HG03521 (cell line): ENCODE data around the gene MCM3AP.
"Not testable (repeated sequence)": the region's sequence is repeated elsewhere in the genome, so short reads cannot be mapped to it uniquely, and the experiment has no call there.

Source experiments
- ATAC-seq: cut with Tn5 transposase; IDR thresholded peaks from one replicate; pipeline ENCODE4 v1.9.1; 2021; ENCODE audit warnings: mild to moderate bottlenecking, moderate library complexity; ENCODE audit not compliant: unreplicated experiment

The MCM3AP gene

GRCh38 chr21:46312949-46313348 lies 27.5 kb upstream of the MCM3AP start:
- no peak for ATAC-seq

DNA sequence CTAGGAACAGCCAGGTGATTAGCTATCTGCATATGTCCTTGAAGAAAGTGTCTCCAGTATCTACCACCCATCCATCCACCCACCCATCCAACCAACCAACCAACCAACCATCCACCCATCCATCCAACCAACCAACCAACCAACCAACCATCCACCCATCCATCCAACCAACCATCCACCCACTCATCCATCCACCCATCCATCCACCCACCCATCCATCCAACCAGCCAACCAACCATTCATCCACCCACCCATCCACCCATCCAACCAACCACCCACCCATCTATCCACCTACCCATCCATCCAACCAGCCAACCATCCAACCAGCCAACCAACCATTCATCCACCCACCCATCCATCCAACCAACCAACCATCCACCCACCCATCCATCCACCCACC lies 26.2 kb upstream of the MCM3AP start:
- no peak for ATAC-seq

GRCh38 chr21:46310260-46310659 lies 24.8 kb upstream of the MCM3AP start:
- not testable (repeated sequence) for ATAC-seq

- ATAC-seq, result no peak
Measured at GRCh38 chr21:46308431-46308830, 23.0 kb upstream of the MCM3AP start.

DNA sequence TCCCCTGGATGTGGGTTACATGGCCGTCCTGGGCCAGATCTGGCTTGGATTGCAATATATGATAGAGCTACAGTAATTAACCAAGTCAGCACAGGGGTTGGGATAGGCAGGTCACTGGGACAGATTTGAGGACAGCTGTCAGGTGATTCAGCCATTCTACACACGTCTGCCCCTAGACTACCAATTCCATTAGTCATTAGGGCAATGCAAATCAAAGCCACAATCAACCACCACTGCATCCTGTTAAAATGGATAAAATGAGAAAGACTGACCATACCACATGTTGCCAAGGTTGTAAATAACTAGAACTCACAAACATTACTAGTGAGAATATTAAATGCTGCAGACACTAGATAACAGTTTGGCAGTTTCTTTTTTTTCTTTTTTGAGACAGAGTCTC lies 22.2 kb upstream of the MCM3AP start:
- ATAC-seq, result no peak

DNA sequence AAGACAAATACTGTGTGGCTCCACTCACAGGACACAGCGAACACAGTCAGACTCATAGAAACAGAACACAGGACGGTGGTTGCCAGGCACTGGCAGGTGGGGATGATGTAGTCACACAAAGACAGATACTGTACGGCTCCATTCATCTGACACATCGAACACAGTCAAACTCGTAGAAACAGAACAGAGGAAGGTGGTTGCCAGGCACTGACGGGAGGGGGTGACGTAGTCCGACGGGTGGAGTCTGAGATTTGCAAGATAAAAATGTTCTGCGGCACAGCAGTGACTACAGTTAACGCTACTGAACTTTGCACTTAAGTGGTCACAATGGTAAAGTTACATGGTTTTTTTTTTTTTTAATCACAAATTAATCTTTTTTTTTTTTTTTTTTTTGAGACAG lies 19.5 kb upstream of the MCM3AP start:
- ATAC-seq, result no peak

DNA sequence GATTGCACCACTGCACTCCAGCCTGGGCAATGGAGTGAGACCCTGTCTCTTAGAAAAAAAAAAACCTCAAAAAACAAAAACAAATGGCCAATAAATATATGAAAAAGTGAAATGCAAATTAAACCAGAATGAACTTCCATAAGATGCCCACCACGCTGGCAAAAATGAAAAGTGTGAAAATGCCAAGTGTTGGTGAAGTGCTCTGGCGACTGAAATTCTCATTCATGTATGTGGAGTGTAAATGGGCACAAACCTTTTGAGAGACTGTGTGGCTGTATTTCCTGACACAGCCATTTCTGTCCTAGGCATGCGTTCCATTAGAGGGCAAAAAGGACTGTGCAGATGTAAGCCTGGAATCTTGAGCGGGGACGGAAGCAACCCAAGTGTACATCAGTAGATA lies 19.0 kb upstream of the MCM3AP start:
- no peak for ATAC-seq

GRCh38 chr21:46301759-46302158 lies 16.3 kb upstream of the MCM3AP start:
- no peak for ATAC-seq

GRCh38 chr21:46299167-46299566 lies 13.8 kb upstream of the MCM3AP start:
- no peak for ATAC-seq

DNA sequence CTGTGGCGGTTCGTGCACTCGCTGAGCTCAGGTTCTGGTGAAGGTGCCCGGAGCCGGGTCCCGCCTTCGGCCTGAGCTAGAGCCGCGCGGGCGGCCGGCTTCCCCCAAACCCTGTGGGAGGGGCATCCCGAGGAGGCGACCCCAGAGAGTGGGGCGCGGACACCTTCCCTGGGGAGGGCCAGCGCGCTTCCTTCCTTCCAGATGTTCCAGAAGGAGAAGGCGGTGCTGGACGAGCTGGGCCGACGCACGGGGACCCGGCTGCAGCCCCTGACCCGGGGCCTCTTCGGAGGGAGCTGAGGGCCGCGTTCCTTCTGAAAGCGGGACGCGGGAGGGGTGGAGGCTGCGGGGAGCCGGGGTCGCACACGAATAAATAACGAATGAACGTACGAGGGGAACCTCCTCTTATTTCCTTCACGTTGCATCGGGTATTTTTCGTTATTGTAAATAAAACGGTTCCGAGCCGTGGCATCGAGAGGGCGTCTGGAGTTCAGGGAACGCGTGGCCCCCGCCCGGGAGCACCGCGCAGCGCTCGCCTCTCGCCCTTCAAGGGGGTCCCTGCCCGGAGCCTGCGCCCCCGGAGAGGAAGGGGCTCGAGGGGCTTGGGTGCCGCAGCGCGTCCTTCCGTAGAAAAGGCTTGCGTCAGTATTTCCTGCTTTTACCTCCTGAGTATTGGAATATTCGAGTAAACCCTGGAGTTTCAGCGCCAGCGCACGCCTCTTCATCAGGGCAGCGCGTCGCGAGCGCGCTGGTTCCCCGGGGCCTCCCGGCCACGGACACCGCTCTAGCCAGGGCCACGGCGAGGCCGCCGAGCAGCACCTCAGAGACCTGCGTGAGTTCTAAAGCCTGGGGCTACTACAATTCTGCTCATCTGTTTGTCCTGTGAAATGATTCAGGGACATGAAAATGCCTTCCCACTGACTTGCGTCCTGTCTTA lies 12.2 kb upstream of the MCM3AP start:
- no peak for ATAC-seq

DNA sequence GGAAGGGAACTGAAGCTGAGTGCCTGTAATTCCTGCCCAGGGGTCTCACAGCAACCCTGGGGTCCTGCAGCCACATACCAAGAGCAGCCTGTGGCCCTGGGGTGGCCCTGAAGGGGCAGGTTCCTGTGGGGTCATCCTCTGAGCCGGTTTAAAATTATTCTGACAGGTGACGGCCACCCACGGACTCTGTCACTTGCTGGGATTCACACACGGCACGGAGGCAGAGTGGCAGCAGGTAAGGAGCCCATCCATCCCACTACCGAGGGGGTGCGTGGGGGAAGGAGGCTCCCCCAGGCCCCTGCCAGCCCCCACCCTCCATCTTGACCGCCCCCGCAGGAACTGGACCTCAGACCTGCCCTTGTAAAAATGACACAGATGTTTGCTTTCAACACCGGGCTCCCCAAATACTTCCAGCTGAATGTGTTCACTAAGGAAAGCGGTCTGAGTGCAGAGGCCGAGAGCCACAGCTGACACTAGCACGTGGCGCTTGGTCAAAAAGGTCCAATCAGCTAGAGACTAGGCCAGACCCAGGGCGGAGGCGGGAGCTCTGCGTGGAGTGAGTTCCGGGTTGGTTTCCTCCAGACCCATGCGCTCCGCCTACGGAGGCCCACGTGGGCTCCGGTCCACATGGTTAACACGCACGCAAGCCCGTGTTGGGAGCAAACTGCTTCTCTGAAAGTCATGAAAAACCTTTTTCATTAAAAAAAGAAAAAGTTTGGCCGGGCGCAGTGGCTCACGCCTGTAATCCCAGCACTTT lies 10.8 kb upstream of the MCM3AP start:
- ATAC-seq, result no peak

DNA sequence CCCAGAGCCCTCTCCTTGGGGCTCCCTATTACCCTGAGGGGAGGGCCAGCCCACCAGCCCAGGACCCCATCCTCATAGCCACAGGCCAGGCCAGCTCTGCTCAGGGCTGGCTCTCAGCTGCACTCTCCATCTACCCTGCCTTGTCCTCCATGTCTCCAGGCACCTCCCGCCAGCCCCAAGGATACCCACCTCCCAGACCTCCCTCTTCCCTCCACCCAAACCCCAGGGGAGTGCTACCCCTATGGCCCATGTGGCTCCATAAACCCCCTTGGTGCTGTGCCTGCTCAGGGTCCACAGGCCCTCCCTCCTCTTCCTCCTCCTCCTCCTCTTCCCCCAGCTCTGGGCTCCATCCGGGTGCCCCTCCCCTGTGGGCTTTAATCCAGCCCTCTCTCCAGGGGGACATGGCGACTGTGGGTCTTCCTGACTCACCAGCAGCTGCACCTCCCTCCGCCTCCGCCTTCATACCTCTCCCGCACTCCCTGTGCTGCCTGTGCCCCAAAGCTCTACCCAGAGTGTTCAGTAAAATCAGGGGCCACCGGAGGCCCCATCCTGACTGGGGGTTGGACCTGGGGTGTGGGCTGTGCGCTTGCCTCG lies 9.9 kb upstream of the MCM3AP start:
- no peak for ATAC-seq

- no peak for ATAC-seq
Measured at GRCh38 chr21:46294647-46295176, 9.3 kb upstream of the MCM3AP start.

DNA sequence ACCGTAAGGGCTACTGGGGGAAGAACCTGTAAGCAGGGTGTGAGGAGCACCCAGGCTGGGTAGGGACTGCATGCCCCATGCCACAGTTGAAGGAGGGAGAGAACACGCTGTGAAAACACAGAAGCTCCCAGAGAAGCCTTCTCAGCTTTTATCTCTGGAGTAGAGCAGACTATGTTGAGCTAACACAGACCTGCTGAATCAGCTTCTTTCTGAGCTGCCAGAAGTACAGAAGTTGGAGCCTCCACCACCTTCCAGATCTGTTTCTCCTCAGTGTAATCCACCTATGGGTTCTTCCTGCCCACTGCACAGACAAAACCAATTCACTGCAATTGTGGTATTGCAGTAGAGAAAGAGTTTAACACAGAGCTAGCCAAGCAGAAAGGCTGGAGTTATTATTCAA lies 6.2 kb upstream of the MCM3AP start:
- no peak for ATAC-seq

- ATAC-seq, result no peak
Measured at GRCh38 chr21:46289655-46290179, 4.3 kb upstream of the MCM3AP start.

DNA sequence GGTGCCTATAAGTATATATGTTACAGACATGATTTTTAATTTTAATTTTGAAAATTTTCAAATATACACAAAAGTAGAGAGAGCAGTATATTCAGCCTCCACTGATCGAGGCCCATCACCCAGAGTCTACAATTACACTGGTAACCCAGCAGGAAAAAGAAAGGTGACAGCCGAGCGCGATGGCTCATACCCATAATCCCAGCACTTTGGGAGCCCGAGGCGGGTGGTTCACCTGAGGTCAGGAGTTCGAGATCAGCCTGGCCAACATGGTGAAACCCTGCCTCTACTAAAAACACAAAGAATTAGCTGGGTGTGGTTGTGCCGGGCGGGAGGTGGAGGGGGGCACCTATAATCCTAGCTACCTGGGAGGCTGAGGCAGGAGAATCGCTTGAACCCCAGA lies 2.1 kb upstream of the MCM3AP start:
- ATAC-seq, result no peak

GRCh38 chr21:46286648-46287002 lies 1.2 kb upstream of the MCM3AP start:
- no peak for ATAC-seq

DNA sequence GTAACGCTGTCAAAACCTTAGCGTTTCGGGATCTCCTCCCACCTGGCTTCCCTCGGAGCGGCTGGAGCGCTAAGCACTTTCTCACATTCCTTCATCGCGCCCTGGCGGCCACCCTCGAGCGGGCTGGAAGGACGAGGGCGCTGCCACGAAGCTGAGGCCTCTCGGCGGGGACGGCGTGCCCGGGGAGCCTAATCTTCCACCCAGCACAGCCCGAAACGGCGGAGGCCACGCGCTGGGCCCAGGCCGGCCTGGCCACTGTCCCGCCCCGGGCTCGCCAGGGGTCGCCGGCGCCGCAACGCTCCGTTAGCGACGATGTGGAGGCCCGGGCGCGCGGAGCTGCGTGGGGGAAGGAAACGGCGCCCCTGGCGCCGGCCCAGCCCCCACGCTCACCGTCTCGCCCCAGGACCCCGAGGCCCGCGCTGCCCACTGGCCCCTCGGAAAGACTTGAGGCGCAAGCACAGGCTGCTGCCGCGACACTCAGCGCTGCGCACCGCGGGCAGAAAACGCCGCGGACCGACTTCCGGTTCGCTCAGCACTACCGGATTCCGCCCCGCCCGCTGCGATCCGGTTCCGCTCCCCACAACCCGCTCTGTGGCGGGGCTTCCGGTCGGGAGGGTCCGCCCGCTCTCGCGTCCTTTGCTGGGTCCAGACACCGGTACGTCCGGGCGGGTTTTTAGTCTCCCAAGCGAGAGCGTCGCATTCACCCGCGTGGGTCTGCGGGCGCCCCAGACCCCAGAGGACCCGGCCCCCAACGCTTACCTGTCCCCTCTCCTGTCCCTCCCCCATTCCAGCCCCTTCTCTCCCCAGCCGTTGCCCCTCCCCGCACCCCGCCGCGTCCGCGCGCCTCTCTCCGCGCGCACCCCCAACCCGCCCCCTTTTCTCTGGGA lies 593 bp upstream of the MCM3AP start, which contains the start of gene YBEY:
Gene YBEY, plus strand, starts transcription at position 582 of the 887 bp plus-strand sequence. CDS start 572 bp downstream, outside the sequence.
- peak; percentile 78 for ATAC-seq

GRCh38 chr21:46284733-46285132 lies 678 bp downstream of the MCM3AP start:
- ATAC-seq, result no peak

GRCh38 chr21:46284077-46284644 lies 1.2 kb downstream of the MCM3AP start:
- ATAC-seq, result no peak
